Hippocampal formation (tissue), 2 donors: ENCODE results near the gene PRKD2.

Experiments used
- DNase-seq, 2 donors: peaks; one replicate each; lab custom pipeline; 2025; lab: John Stamatoyannopoulos, UW

PRKD2 gene

GRCh38 chr19:46704379-46705076, 12.4 kb downstream of the PRKD2 start:
- DNase-seq: peak in 1 of 2 donors; percentile 26

GRCh38 chr19:46700704-46701103, 16.2 kb downstream of the PRKD2 start:
- no peak for DNase-seq

DNA sequence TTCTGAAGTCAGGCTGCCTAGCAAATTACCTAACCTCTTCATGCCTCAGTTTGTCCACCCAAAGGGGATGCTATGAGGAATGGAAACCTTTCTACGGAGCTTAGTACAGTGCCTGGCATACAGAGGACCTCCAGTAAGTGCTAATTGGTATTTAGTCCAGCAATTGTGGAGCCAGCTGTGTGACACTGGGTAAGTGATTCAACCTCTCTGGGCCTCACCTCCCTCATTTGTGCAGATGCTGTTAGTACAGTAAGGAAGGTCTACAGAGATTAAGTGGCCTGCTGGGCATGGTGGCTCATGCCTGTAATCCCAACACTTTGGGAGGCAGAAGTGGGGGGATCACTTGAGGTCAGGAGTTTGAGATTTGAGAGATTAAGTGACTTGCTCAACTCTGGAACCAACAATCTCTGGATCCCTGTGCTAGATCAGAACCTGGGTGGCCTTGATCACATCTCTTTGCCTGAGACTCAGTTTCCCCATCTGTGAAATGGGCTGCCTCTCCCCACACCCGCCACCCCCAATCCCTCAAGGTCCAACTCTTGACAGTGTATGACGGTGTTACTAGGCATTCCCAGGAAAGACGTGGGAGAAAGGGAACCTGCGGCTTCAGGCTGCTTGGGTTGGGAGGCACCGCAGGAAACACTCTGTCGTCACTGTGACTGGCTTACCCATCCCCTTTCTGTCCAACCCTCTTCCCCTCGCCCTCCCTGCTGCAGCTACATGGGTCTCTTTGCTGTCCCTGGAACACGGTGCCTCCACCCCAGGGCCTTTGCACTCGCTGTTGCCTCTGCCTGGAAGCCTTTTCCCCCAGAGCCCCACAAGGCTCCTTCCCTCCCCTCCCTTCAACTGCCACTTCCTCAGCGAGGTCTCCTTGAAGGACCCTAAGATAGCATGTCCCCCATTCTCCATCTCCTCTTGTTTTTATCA, 18.3 kb downstream of the PRKD2 start:
- DNase-seq: no peak

DNA sequence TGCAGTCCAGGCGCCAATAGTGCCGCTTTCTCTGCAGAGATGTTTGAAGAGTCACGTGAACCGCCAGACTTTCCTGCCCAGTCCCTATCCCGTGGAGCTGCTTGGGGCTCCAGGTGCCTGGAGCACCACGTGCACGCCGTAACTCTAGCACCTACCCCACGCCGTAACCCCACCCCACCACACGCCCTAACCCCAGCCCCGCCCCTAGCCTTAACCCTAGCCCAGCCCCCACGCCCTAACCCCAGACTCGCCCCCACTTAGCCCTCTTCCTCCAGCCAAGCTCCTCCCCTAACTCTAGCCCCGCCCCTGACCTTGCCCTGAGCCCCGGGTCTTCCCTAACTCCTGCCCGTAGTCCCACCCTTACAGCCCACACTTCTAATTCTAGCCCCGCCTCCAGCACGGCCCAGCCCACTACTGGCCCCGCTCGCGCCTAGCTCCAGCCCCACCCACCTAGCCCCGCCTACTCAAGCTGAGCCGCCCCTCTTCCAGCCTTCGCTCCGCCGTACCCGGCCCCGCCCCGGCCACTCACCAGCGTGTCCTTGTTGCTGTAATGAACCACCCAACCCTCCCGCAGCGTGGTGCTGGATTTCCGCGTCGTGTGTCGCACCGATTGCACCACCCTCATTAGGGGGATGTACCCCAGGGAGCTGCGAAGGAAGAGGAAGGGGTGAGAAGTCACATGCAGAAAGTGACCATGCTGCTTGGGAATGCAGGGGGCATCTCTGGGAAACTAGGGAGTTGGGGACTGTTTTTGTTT, 19.5 kb downstream of the PRKD2 start:
- peak; percentile 16 to 41 for DNase-seq

GRCh38 chr19:46696866-46697203, 20.1 kb downstream of the PRKD2 start:
- no peak for DNase-seq

GRCh38 chr19:46696052-46696451, 20.9 kb downstream of the PRKD2 start:
- DNase-seq: no peak

DNA sequence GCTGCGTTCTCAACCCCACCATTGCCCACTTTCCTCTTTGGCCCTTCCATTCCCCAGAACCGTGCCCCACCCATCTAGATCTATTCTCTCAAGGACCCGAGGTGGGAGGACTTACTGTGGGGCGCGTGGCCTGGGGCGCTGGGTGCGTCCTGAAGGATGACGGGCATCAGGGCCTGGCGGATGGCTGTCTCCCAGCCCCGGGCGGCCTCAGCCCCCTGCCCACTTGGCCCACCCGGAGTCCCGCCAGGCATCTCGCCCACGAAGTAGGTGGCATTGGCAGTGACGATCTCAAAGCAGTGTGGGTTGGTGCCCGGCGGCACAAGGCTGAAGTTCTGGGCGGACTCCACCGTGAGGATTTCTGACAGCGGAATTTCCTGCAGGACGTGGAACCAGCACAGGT, 23.2 kb downstream of the PRKD2 start:
- DNase-seq: no peak

DNA sequence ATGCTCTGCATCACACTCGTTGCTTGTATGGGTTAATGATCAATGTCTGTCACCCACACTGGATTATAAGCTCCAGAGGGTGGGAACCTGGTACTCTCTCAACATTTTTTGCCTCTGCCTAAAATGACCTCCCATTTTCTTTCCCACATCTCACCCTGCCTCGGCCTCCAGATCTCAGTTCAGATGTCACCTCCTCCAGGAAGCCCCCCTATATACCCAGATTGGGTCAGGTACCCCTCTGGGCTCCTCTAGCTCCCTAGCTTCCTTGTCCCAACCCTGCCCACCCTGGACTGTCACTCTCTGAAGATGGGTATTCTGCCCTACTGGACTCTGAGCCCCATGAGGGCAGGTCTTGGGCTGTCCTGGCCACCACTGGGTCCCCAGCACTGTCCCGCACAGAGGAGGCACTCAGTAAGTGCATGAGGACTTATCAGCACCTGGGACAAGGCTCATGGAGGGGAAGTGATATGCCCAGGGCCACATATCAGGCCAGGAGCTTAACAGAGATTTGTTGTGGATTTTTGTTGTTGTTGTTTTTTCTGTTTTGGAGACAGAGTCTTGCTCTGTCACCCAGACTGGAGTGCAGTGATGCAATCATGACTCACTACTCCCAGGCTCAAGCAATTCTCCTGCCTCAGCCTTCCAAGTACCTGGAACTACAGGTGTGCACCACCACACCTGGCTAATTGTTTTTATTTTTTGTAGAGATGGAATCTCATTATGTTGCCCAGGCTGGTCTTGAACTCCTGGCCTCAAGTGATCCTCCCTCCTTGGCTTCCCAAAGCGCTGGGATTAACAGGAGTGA, 23.8 kb downstream of the PRKD2 start:
- DNase-seq: no peak

DNA sequence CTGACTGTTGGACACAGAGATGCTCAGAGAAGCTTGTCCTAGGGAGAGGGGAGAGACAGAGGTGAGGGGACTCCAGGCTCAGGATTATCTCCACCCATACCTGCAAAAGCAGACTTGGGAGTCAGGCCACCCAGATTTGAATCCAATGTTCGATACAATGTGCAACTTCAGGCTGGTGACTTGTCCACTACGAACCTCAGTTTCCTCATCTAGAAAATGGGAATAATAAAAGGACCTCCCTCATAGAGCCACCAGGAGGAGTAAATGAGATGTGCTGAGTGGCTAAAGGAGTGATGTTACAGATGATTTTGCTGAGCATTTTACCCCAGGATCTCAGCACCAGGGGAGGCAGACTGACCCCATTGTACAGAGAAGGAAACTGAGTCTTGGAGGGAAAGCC, 25.0 kb downstream of the PRKD2 start:
- DNase-seq: no peak

DNA sequence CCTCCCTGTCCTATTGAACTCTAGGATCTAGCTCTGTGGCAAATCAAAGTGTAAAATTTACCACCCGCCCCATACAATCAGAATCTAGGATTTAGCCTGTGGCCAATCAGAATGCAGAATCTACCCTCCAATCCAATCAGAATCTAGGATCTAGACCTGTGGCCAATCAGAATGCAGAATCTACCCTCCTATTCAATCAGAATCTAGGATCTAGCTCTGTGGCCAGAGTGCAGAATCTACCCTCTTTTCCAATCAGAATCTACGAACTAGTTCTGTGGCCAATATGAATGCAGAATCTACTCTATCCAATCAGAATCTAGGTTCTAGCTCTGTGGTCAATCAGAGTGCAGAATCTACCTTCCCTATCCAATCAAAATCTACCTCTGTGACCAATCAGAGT, 25.8 kb downstream of the PRKD2 start:
- no peak for DNase-seq

DNA sequence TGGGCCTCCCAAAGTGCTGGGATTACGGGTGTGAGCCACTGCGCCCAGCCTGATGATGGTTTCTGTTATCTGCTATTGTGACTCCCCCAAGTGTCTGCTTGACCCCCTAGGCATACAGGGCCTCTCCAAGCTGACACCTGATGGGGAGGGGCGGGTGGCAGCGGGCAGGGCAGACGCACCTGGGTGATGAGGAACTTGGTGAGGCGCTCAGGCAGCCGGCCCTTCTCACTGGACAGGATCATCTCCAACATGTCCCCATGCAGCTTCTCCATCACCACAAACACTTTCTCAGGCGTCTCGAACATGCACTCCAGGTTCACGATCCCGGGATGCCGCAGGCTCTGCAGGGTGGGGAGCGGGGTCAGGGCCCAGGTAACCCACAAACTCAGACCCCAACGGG, 27.6 kb downstream of the PRKD2 start:
- no peak for DNase-seq

- no peak for DNase-seq
These were observed 29.3 kb downstream of the PRKD2 start for GRCh38 chr19:46687438-46688145.

DNA sequence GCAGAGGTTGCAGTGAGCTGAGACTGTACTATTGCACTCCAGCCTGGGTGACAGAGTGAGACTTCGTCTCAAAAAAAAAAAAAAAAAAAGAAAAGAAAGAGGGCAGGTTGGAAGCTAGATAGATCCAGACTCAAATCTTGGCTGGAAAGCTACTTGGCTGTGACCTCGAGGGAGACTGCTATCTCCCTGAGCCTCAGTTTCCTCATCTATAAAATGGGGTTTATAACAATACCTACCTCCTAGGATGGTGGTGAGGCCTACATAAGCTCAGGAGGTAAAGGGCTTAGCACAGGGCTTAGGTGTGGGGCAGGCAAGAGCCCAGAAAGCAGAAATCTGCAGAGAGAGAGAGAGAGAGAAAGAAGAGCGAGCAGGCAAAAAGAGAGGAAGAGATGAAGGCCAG, 31.7 kb downstream of the PRKD2 start:
- no peak for DNase-seq

GRCh38 chr19:46678110-46678732, 38.7 kb downstream of the PRKD2 start:
- no peak for DNase-seq

DNA sequence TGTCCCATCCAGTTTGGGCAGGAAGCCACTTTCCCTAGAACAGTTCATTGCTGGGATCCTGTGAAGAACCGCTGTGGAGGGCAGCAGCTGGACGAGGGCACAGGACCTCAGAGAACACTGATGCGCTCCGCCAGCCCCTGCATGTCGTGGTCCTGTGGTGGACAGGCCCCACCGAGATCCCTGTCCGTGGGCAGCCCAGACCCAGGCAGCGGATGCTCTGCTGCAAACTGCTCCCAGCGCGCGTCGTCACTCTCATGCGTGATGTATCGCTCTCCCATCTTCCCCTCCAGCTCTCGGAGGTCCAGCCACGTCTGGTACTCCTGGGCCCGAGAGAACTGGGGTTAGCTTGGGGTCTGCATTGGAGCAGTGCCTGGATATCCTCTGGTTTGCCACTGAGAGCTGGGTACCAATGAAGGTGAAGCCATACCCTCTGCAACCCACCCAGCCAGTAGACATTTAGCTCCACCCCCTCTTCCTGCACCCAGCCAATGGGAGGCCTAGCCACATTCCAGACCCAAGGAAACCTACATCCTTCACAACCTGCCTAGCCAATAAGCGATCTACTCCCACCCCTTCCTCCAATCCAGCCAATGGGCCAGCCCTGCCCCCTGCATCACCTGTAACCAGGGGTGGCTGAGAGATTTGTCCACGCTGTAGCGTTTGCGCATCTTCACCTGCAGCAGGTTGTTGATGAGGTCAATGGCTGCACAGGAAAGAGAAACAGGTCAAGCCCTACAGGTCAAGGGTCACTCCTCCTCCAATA, 42.3 kb downstream of the PRKD2 start:
- DNase-seq: no peak

DNA sequence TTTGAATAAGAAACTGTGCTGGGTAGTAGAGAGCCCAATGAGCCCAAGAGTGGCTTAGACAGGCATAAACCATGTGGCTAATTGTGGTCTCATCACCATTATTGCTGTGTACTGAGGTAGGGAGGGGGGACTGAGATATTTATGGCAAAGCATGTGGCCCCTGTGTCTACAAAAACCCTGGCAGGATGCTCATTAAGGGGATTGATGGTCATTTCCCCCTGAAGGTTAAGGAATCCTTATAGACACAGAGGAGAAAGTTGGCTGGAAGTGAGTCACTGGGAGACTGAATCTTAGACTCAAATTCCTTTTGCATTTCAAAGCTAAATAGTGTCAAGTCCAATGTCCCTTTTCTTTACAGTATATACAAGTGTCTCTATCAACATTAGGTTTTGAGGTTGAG, 46.1 kb downstream of the PRKD2 start:
- DNase-seq: no peak

GRCh38 chr19:46668662-46669061, 48.3 kb downstream of the PRKD2 start:
- no peak for DNase-seq

- DNase-seq: no peak
These were observed 51.8 kb downstream of the PRKD2 start for GRCh38 chr19:46665072-46665471.

DNA sequence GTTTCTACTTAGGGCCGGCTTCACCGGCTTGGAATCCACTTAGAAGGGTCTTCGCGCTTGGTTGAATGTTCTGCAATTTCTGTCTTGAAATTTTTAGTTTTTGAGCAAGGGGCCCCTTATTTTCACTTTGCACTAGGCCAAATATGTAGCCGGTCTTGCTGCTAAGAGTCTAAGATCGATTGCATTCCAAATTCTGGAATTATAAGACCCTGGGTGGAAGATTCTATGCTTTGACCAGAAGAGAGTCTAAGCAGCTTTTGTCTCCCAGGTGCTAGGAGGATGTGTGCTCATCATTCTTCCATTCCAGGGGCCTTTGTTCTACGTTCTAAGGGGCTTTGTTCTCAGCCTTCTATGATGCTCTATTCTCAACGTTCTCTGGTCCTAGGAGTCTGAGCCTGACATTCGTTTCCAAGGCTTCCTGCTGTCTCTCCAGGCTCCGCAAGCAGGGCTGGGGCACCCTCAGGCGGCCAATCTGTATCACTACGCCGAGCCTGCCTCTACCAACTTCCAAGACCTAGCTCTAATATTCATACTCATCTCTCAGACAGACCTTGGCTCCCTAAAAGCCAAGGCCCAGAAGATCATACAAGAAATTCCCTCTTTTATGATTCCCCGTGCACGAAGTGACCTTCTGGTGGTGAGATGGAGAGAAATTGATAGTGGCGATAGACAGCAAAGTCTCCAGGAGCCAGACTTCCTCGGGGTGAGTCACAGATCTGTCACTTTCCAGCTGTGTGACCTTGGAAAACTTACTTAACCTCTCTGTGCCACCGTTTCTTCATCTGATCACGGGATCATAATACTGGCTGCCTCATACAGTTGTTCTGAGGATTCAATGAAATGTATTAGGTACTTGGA, 55.0 kb downstream of the PRKD2 start:
- peak; percentile 90 to 99 for DNase-seq
